ENCODE measurements around the gene ROBO2. TPM values are rescaled to one million over a fixed set of nuclear protein-coding genes. Genes with fewer than 3 reads are reported as not detected.

Gene ROBO2
- total RNA-seq, 1 donor from 2014 or later = not detected

DNA sequence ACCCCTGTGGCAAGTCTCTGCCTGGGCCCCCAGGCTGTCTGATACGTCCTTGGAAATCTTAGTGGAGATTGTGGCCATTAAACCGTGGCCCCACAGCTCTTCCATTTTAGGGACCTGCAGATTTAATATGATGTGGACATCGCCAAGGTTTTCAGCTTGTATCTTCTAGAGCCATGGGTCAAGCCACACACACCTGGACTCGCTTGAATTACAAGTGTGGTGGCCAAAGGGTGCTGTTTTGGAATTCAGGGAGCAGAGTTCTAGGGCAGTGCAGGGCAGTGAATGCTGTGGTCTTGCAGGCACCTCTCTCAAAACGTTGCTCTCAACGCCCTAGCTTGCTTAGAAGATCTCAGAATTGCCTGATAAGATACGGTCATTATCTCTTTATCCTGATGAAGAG lies 211.2 kb downstream of the ROBO2 start:
- DNase-seq (ENCODE audit: low read depth in 2 of 2) = no peak

GRCh38 chr3:77254967-77255831 lies 215.3 kb downstream of the ROBO2 start:
- DNase-seq (ENCODE audit: low read depth in 2 of 2) = peak; percentile 27 to 36

DNA sequence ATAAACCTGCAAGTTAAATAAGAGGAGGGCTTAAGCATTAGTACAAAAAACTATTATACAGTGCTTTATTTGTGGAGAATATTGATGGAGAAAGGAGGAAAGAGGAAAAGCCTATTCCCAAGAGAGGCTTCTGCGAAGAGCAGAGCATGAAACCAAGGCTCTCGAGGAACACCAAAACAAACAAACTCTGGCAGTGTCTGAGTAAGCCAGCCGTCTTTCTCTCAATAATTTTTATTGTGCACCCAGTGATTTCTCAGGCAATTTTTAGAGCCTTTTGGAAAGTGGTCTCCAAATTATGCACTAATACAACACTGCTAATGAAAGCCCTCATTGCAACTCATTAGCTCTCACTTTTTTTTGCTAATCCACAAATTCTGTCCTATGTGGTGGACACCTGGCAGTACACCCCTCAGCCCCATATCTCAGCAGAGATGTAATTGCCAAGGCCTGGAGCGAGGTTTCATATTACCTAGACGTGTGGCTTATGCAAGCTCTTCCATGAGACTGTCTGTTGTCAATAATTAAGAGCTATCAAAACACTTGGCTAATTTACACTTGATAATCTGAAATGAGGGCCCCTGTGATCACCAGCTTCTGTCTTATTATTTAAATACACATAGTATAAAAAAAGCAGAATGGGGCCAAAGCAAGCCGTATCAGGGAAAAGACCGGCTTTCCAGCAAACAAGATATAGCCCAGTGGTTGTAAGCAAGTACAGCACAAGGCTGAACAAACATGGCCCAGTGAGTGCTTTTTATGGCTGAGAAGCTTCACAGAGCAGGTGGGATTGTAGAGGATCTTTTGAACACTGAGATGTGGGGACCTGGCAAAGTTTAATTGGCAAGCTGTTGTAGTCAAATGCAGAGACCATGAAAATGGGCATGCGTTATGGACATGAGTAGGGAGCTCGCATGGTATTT lies 216.9 kb downstream of the ROBO2 start:
- DNase-seq (ENCODE audit: low read depth in 2 of 2) = no peak

DNA sequence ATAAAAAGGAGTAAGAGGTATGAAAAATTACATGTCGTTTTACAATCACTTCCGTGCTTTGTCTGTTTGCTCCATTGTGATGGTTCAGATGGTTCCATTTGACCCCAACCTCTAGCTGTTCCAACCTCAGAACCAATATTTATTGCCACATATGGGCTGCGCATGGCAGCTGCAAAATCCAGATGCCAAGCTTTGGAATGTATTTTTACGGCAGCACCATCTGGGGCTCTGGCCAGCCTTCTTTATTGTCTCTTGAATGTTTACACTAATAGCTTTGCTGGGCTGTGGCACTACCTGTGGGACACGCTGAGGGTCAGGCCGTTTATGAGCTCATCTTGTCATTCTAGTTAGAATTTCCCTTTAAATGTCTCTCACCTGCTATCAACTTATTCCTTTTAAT lies 219.8 kb downstream of the ROBO2 start:
- DNase-seq (ENCODE audit: low read depth in 2 of 2) = no peak

DNA sequence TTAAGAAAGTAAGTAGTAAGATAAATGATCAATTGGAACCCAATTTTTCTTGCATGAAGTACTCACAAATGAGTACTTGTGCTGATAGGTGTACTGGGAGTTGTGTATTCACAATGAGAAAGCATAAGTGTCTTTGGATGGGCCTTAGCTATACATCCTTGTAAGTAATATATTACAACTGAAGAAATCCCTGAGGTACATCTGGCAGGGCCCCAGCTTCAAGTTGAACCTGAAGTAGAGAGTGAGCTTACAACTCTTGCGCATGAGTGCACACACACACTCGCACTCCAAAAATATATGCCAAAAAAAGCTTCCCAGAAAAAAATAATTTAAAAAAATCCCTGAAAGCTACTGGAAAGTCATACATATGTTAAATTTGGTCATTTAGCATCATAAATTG lies 222.5 kb downstream of the ROBO2 start:
- no peak for DNase-seq (ENCODE audit: low read depth in 2 of 2)

DNA sequence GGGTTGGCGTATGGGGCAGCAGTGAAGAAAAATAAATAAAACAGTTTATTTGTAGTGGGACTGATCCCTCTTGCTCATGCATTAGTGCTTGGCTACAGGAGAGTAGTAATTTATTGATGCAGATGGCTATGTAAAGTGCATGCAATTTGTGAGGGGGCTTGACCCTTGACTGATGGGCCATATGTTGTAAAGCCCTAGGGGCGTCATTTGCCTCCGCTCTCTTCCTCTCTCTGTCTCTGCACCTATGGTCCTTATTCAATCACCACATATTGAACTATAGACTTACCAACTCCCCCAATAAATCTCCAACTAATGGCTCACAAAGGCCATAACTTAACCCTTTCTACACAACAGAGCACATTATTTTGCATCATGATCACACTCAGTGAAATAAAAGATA lies 227.7 kb downstream of the ROBO2 start:
- DNase-seq (ENCODE audit: low read depth in 2 of 2) = no peak

DNA sequence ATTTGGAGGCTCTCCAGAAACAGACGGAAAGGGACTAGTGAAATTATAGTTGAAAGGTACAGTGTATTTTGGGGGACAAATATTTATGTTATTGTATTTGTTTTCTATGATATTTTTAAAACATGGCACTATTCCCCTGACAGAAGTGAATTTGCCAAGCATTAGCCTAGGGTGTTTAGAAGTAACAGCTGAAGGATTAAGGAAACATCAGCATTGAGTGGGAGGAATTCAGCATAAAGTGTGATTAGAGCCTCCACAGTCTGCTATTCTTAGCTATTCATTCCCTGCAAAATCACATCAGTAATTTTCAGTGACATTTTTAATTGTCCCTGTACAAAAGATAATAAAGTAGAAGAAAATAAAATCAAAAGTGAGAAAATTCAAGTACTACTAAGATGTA lies 231.4 kb downstream of the ROBO2 start:
- no peak for DNase-seq (ENCODE audit: low read depth in 2 of 2)

GRCh38 chr3:77271711-77272110 lies 231.8 kb downstream of the ROBO2 start:
- DNase-seq (ENCODE audit: low read depth in 2 of 2) = no peak

DNA sequence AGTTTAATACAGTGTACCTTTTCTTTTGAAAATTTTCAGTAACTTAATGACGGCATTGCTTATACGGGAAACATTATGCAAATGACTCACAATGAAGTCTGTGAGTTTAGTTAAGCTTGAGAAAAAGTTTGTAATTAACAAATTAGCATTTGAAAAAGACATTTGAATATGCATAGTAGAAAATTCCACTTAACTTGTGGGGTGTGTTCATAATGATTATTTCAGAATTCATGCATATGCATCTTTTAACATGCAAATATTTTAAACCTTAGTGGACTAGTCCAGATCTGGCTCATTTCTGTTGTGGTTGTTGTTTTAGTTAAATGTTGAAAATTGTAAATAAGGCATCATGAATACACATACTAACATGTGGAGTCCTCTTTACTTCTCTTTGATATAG lies 239.4 kb downstream of the ROBO2 start:
- DNase-seq (ENCODE audit: low read depth in 2 of 2) = no peak

- no peak for DNase-seq (ENCODE audit: low read depth in 2 of 2)
Observed at GRCh38 chr3:77281721-77282120, 241.8 kb downstream of the ROBO2 start.

- no peak for DNase-seq (ENCODE audit: low read depth in 2 of 2)
Observed at GRCh38 chr3:77283108-77283507, 243.2 kb downstream of the ROBO2 start.

GRCh38 chr3:77288348-77288747 lies 248.4 kb downstream of the ROBO2 start:
- DNase-seq (ENCODE audit: low read depth in 2 of 2) = no peak

- no peak for DNase-seq (ENCODE audit: low read depth in 2 of 2)
Observed at GRCh38 chr3:77296527-77296926, 256.6 kb downstream of the ROBO2 start.

GRCh38 chr3:77298417-77298816 lies 258.5 kb downstream of the ROBO2 start:
- DNase-seq (ENCODE audit: low read depth in 2 of 2) = no peak

- no peak for DNase-seq (ENCODE audit: low read depth in 2 of 2)
Observed at GRCh38 chr3:77303955-77304699, 264.2 kb downstream of the ROBO2 start.

DNA sequence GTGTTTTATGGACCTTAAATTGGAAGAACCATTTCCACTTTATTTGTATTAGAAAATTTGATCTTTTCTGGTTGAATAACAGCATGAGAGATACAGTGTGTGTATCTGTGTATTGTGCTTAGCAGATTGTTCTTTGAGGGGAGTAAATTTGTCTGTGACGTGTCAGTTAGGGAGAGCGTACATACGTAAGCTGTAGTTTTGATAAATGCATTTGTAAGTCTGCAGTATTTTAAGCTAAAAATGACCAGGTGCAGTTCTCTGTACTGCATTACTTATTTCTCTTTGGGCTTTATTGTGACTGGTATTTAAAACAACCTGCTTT lies 264.8 kb downstream of the ROBO2 start:
- DNase-seq (ENCODE audit: low read depth in 2 of 2) = no peak

DNA sequence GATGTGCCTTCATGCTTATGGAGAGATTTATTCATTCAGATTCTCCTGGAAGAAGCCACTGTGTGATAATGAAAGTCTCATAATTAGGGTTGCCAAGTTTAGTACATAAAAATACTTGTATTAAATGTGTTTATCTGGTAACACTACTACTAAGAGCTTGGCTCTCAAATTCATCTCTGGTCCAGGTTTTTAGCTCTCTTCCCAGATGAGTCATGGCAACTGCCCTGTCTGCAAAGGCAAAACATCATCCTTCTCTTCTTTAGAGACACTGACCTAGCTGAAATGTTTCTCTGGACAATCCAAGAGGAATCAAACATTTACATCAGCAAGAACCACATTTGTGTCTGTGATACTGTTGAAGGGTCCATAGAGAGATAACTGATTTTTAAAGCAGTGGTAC lies 269.6 kb downstream of the ROBO2 start:
- no peak for DNase-seq (ENCODE audit: low read depth in 2 of 2)

DNA sequence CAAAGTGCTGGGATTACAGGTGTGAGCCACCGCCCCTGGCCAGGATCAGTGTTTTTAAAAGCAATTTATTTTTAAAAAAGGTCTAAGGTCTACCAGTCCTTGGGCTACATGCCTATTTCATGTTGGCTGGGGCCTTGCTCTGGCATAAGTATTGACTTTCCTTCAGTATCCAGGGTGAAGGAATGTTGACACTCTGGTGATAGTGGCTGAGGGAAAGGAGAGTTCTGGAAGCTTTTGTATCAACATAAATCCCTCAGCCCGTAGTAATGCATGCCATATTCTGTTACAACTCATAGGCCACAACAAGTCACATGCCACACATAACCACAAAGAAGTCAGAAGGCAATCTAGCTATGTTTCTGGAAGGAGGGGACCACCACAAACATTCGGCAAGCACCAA lies 273.9 kb downstream of the ROBO2 start:
- DNase-seq (ENCODE audit: low read depth in 2 of 2) = no peak

- DNase-seq (ENCODE audit: low read depth in 2 of 2) = peak in 1 of 2 donors; percentile 1
Observed at GRCh38 chr3:77319711-77320110, 279.8 kb downstream of the ROBO2 start.

DNA sequence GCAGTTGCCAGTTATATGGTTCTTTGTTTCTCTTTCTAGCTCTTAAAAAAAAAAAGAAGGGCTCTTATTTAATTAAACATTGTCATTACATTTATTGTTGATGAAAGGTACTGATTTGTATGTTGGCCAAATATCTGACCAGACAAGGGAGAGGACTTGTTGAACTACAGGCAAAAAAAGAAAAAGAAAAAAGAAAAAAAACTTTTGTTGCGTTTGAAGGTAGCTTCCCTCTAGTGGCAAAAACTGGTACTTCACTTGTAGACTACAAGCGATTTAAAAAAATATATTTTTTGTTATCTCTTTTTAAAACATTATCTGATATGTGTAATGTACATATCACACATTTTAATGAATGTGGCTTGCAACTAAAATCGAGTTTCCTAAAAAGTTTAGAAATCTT lies 280.6 kb downstream of the ROBO2 start:
- peak; percentile 44 to 47 for DNase-seq (ENCODE audit: low read depth in 2 of 2)

GRCh38 chr3:77321646-77322045 lies 281.7 kb downstream of the ROBO2 start:
- DNase-seq (ENCODE audit: low read depth in 2 of 2) = no peak

- DNase-seq (ENCODE audit: low read depth in 2 of 2) = no peak
Observed at GRCh38 chr3:77323626-77324025, 283.7 kb downstream of the ROBO2 start.

Data from lung microvascular endothelial cell (primary cell).